GM12878 (cell line): ENCODE results near the gene TCN1. TPM values are rescaled to one million over a fixed set of nuclear protein-coding genes. Genes with fewer than 3 reads are reported as not detected.

Experiments used
- CEBPB ChIP-seq, 2 experiments: fragments of 150-350 bp in 1 of 2; IDR thresholded peaks; 2 replicates each; pipeline ENCODE4 v1.6.1; 2012 to 2014; ENCODE audit warnings: low read depth in 2 of 2, low read length in 2 of 2, borderline replicate concordance in 1 of 2, inconsistent platforms in 1 of 2
- CEBPZ ChIP-seq: fragments of 150-350 bp; IDR thresholded peaks from 2 replicates; pipeline ENCODE4 v1.6.1; 2016; ENCODE audit warnings: low read depth, low read length
- E4F1 ChIP-seq: fragments of 450-650 bp; IDR thresholded peaks from 2 replicates; pipeline ENCODE4 v1.6.1; 2018; ENCODE audit warnings: borderline replicate concordance, mild to moderate bottlenecking; ENCODE audit not compliant: partially characterized antibody
- ESRRA ChIP-seq: IDR thresholded peaks from 2 replicates; pipeline ENCODE4 v1.6.1; 2012; ENCODE audit warnings: mild to moderate bottlenecking, low read length, improper control_type of control experiment
- GATAD2B ChIP-seq: fragments of 450-650 bp; conservative IDR thresholded peaks from 2 replicates; pipeline ENCODE4 v1.6.1; 2017; ENCODE audit warnings: low read depth, mild to moderate bottlenecking, moderate library complexity
- HDAC6 ChIP-seq: fragments of 200-600 bp; sonication (generic); IDR thresholded peaks from one replicate; pipeline ENCODE4 v1.8.0; 2017; ENCODE audit warnings: antibody characterized with exemption; ENCODE audit not compliant: unreplicated experiment
- NBN ChIP-seq: fragments of 450-650 bp; IDR thresholded peaks from 2 replicates; pipeline ENCODE4 v1.6.1; 2016
- NFYB ChIP-seq: IDR thresholded peaks from 2 replicates; pipeline ENCODE4 v1.6.1; 2011; ENCODE audit warnings: low read depth, mild to moderate bottlenecking, low read length, improper control_type of control experiment, moderate library complexity; ENCODE audit not compliant: insufficient read depth
- POLR2AphosphoS2 ChIP-seq: IDR thresholded peaks from 2 replicates; pipeline ENCODE4 v1.6.1; 2011; ENCODE audit warnings: low read depth, mild to moderate bottlenecking, low read length, improper control_type of control experiment, moderate library complexity
- RAD21 ChIP-seq: IDR thresholded peaks from 2 replicates; pipeline ENCODE4 v1.6.1; 2011; ENCODE audit warnings: mild to moderate bottlenecking, low read depth, low read length, moderate library complexity; ENCODE audit not compliant: insufficient read depth
- SP1 ChIP-seq: IDR thresholded peaks from one replicate; pipeline ENCODE4 v1.6.1; 2011; ENCODE audit warnings: low read depth, low read length
- SPI1 ChIP-seq: IDR thresholded peaks from 2 replicates; pipeline ENCODE4 v1.6.1; 2011; ENCODE audit warnings: low read depth, mild to moderate bottlenecking, low read length, moderate library complexity, borderline replicate concordance; ENCODE audit not compliant: insufficient read depth
- ZBTB40 ChIP-seq: fragments of 450-650 bp; IDR thresholded peaks from 2 replicates; pipeline ENCODE4 v1.6.1; 2016; ENCODE audit warnings: mild to moderate bottlenecking, moderate library complexity, borderline replicate concordance
- ZNF592 ChIP-seq: fragments of 450-650 bp; IDR thresholded peaks from 2 replicates; pipeline ENCODE4 v1.6.1; 2017; ENCODE audit warnings: mild to moderate bottlenecking, moderate library complexity
- polyA plus RNA-seq, 11 experiments: library from polyadenylated mRNA; depleted of rRNA in 4 of 11; unstranded in 6 of 11; stranded (reverse) in 5 of 11; fragments of >200 nt; fragmentation: Nextera tagmentation in 4 of 11; fragmentation: Illumina TruSeq in 1 of 11; extraction: Ambion mirVana in 4 of 11; extraction: Trizol in 1 of 11; gene quantifications; 1 replicate in 1 of 11; 2 replicates in 10 of 11; pipeline versions ENCODE4 v1.2.1 to v1.2.3, GENCODE V29; 2011 to 2016; ENCODE audit warnings: inconsistent platforms in 2 of 11, missing spikeins in 2 of 11, low read depth in 1 of 11
- total RNA-seq, 4 experiments: library from RNA; depleted of rRNA in 3 of 4; stranded (reverse); fragments of >200 nt in 3 of 4; fragmentation: Illumina TruSeq in 1 of 4; extraction: Trizol in 1 of 4; gene quantifications; 2 replicates each; pipeline versions ENCODE4 v1.2.1 to v1.2.3, GENCODE V29; 2013 to 2021

The TCN1 gene
- total and polyA plus RNA-seq, 10 of the 15 experiments (the other 5 are each of a cell fraction or from before 2014, with no cell fraction given): not detected

- TF ChIP-seq ZBTB40 (peak; percentile 100), NFYB (no peak), NBN (peak; percentile 71), POLR2AphosphoS2 (peak; percentile 72; the same call in 1 of the 2 replicates), ZNF592 (no peak), SPI1 (no peak), ESRRA (no peak), CEBPB (IDR thresholded peaks at IDR 0.05; ENCODE audit: borderline replicate concordance in 1 of 2, low read depth in 2 of 2, low read length in 2 of 2) (no peak), GATAD2B (peak; percentile 63), CEBPZ (no peak), RAD21 (no peak), HDAC6 (no peak), SP1 (peak; percentile 79), E4F1 (no peak)
Measured at GRCh38 chr11:59810189-59810910, 55.9 kb downstream of the TCN1 start, which contains the start of gene MRPL16 (continued).
